Heart right ventricle (tissue), 16 donors: ENCODE measurements around the gene GGTLC1. TPM values are rescaled to one million over a fixed set of nuclear protein-coding genes. Genes with fewer than 3 reads are reported as not detected.

Source experiments
- ATAC-seq, 8 donors: fragments of 200-7000 bp; cut with Tn5 transposase; one replicate each; pipeline ENCODE4 v1.9.1; 2020; ENCODE audit warnings: mild to moderate bottlenecking in 8 of 8, moderate library complexity in 8 of 8, moderate number of reproducible peaks in 1 of 8
- DNase-seq, 2 donors: peaks; one replicate each; pipeline ENCODE4 v3.0.0-alpha.2; 2020
- H3K27ac ChIP-seq, 10 donors: fragments of 200-600 bp; sonication (generic) in 2 of 10; one replicate each; pipeline versions ENCODE4 v1.5.0 to v1.8.0; 2020 to 2022; ENCODE audit warnings: mild to moderate bottlenecking in 3 of 10
- H3K27me3 ChIP-seq, 7 donors: fragments of 200-600 bp; one replicate each; pipeline ENCODE4 v1.8.0; 2021 to 2022; ENCODE audit warnings: mild to moderate bottlenecking in 2 of 7
- H3K36me3 ChIP-seq, 9 donors: fragments of 200-600 bp; sonication (generic) in 1 of 9; one replicate each; pipeline versions ENCODE4 v1.5.0 to v1.8.0; 2020 to 2022; ENCODE audit warnings: mild to moderate bottlenecking in 2 of 9
- H3K4me1 ChIP-seq, 9 donors: fragments of 200-600 bp; sonication (generic) in 1 of 9; one replicate each; pipeline versions ENCODE4 v1.5.0 to v1.8.0; 2020 to 2022; ENCODE audit warnings: mild to moderate bottlenecking in 4 of 9
- H3K4me3 ChIP-seq, 10 donors: fragments of 200-600 bp; sonication (generic) in 2 of 10; one replicate each; pipeline versions ENCODE4 v1.5.0 to v1.8.0; 2020 to 2022; ENCODE audit warnings: mild to moderate bottlenecking in 7 of 10, moderate library complexity in 2 of 10
- H3K9me3 ChIP-seq, 11 donors: fragments of 200-600 bp in 10 of 11; sonication (generic) in 2 of 11; one replicate each; pipeline versions ENCODE4 v1.5.0 to v1.8.0; 2013 to 2022; ENCODE audit warnings: mild to moderate bottlenecking in 2 of 11, control low read depth in 1 of 11, moderate library complexity in 1 of 11
- CTCF ChIP-seq, 9 donors: fragments of 200-600 bp; sonication (generic) in 2 of 9; IDR thresholded peaks; one replicate each; pipeline versions ENCODE4 v1.5.0 to v1.8.0; 2021 to 2022; ENCODE audit warnings: antibody characterized with exemption in 9 of 9, mild to moderate bottlenecking in 5 of 9, moderate library complexity in 1 of 9
- WGBS, 2 donors: extraction: QIAGEN DNeasy Blood & Tissue Kit; methylation state at CpG; one replicate each; pipeline ENCODE4 v1.1.7; 2013; ENCODE audit warnings: inconsistent platforms in 1 of 2; 5-methylcytosine and 5-hydroxymethylcytosine counted together
- intact Hi-C, 10 donors: fragments of 100-400 bp; cut with DNase I; formaldehyde crosslinking; loops; one replicate each; pipeline versions ENCODE4 v1.11.1 to v1.14.2; 2022
- polyA plus RNA-seq, 2 donors: library from polyadenylated mRNA; stranded (reverse); fragments of 200-250 nt; gene quantifications; one replicate each; pipeline ENCODE4 v1.2.3, GENCODE V29; 2013
- total RNA-seq, 10 donors: library from RNA; stranded (reverse); fragmentation: NEBNext Ultra II Directional in 3 of 10; extraction: Animal tissue kit (Norgen Biotek cat#: 25700) in 3 of 10; gene quantifications; one replicate each; pipeline versions ENCODE4 v1.2.1 to v1.2.4, GENCODE V29; 2021 to 2023
- donor health status: Arrhythmogenic right ventricular cardiomyopathy.
- donor health status: ischemic (EF 13 %, LVEDD 7.1; RV severe dilation, severe dysfunction).
- donor health status: healthy with polysubstance abuse.
- donor health status: DM: no; HTN: yes; CAD: no.
- donor health status: DM: no; HTN: no; CAD: no.
- donor health status: ischemic (EF 25% LVEDD 6.9; RV normal size, moderate dysfunction).
- donor health status: ischemic (EF 25% LVEDD 5.7; RV mildly dilated, moderate dysfunction).
- donor health status: healthy.
- donor health status: DM: yes; HTN: yes; CAD: no.
- donor health status: Ischemic cardiomyopathy.
- donor health status: ischemic (EF 35%, LVEDD 5.7; RV mildly dilated, moderate dysfunction).
- donor health status: nonischemic (EF 11% LVEDD 7.7; RV severe dilation, severe dysfunction).
- donor health status: DM: yes; HTN: yes; CAD: no.
- donor health status: PGD.
- donor health status: ischemic (EF 29% LVEDD 5.4; RV normal size, mild dysfunction).
- donor health status: nonischemic (EF 23%, LVEDD 6.1; RV moderate dilation, normal function).

The GGTLC1 gene
- total and polyA plus RNA-seq, 12 donors: not detected

- H3K36me3 ChIP-seq: no peaks in the 10 kb centered on the region
- H3K4me1 ChIP-seq: no peaks in the 10 kb centered on the region
- 0 to 1% methylated on average over 3 of the region's 3 CpGs for WGBS, 2 donors
- no peak overlapping the region for H3K27ac ChIP-seq
- intact Hi-C loops: loop anchor here in 8 of 10 donors (1.0 to 10.0 kb wide), 10 partner anchors 57 to 980 kb away; no protein-coding TSS in a partner anchor
- H3K27me3 ChIP-seq: peaks cover 0 to 20% (median 0%) of the 10 kb centered on the region in 7 donors
- ATAC-seq (peak; percentile 88 to 97 (median 91)), DNase-seq (peak; percentile 20 to 45)
- TF ChIP-seq CTCF (IDR thresholded peaks at IDR 0.05): peak; percentile 60 to 84 (median 78)
- peaks cover 0 to 7% (median 0%) of the 10 kb centered on the region in 11 donors for H3K9me3 ChIP-seq
- H3K4me3 ChIP-seq: no peak overlapping the region
These were observed 51.1 kb downstream of the GGTLC1 start for GRCh38 chr20:23937303-23938117.

Other genes with a start within 250 kb of the GGTLC1 start
- gene CST1, start 237.8 kb downstream of the GGTLC1 start, total RNA-seq: not detected
- gene CST1, start 237.8 kb downstream of the GGTLC1 start, polyA plus RNA-seq: not detected
- under 1 TPM in 1 of 10 donors, not detected in 9; 0.75 TPM for gene CST2, start 162.1 kb downstream of the GGTLC1 start, total RNA-seq
- not detected for gene CST2, start 162.1 kb downstream of the GGTLC1 start, polyA plus RNA-seq
- gene CST5, start 109.0 kb downstream of the GGTLC1 start, total RNA-seq: not detected
- not detected for gene CST5, start 109.0 kb downstream of the GGTLC1 start, polyA plus RNA-seq